H1 (cell line): ENCODE measurements around the gene YIF1A. TPM values are rescaled to one million over a fixed set of nuclear protein-coding genes. Genes with fewer than 3 reads are reported as not detected.

Experiments used
- BACH1 ChIP-seq: IDR thresholded peaks from 2 replicates; pipeline ENCODE4 v1.6.1; 2012; ENCODE audit warnings: low read length, improper control_type of control experiment
- SRF ChIP-seq: IDR thresholded peaks from 2 replicates; pipeline ENCODE4 v1.6.1; 2011; ENCODE audit warnings: mild to moderate bottlenecking, low read depth, low read length, moderate library complexity
- polyA plus RNA-seq, 7 experiments: library from polyadenylated mRNA; depleted of rRNA in 3 of 7; stranded (reverse) in 5 of 7; unstranded in 2 of 7; fragments of >200 nt in 5 of 7; fragments of 200-250 nt in 2 of 7; gene quantifications; 1 replicate in 5 of 7; 2 replicates in 1 of 7; 4 replicates in 1 of 7; pipeline versions ENCODE4 v1.2.1 to v1.2.3, GENCODE V29; 2011 to 2013; ENCODE audit warnings: missing spikeins in 2 of 7, mixed read lengths in 2 of 7
- total RNA-seq: library from RNA; stranded (reverse); fragmentation: NEBNext Ultra II Directional; extraction: Animal tissue kit (Norgen Biotek cat#: 25700); gene quantifications from 2 replicates; pipeline ENCODE4 v1.2.1, GENCODE V29; 2021
- TF ChIP-seq, protein P1 (sequence below): IDR thresholded peaks from 2 replicates; pipeline ENCODE4 v1.6.1; 2011; ENCODE audit warnings: low read length, improper control_type of control experiment

Gene YIF1A
- total and polyA plus RNA-seq, 2 of the 8 experiments (the other 6 are each of a cell fraction or from before 2014, with no cell fraction given) = 70.1 to 178 TPM

DNA sequence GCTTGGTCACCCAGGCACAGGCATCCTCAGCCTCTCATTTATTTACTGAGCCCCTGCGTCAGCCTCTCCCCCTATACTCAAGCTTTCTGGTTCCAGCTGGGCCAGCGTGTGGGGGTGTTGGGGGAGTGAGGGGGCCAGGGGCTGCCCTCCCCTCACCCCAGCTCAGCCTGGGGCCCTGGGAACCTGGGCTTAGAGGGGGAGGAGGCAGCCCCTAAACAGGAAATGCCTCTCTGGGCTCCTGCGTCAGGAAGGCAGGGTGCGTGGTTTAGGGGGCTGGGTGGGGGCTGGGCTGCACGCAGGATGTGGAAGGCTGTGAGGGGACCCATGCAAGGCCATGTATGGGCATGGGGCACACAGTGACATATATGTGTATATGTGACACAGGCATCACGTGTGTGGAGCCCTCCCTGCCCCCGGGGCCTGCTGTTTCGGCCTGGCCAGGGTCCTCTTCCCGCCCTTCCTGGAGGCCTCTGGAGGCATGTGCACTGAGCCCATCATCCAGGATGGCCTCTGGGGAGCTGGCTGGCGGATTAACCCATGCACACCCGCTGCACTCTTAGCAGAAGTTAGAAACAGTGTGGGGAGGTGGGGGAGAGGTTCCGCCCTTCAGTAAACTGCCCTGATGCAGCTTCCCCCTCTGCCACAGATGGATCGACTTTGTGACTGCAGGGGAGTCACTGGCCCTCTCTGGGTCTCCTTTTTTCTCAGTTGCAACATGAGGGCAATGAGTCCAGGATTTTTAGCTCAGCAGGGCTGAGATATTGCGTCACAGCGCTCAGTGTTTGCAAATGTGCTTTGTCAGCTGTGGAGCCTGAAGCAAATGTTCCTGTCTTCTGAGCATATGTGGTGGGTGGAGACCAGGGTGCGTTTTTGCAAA is 29.0 kb upstream of the YIF1A start (continued):
- no peak for TF ChIP-seq BACH1
- TF ChIP-seq, protein P1, sequence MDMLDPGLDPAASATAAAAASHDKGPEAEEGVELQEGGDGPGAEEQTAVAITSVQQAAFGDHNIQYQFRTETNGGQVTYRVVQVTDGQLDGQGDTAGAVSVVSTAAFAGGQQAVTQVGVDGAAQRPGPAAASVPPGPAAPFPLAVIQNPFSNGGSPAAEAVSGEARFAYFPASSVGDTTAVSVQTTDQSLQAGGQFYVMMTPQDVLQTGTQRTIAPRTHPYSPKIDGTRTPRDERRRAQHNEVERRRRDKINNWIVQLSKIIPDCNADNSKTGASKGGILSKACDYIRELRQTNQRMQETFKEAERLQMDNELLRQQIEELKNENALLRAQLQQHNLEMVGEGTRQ = no peak
- TF ChIP-seq SRF = peak; percentile 66; the same call in 1 of the 2 replicates
